ENCODE data around the gene PCNX1.

- TF ChIP-seq EP300 (IDR thresholded peaks at IDR 0.05) (no peak), CTCF (IDR thresholded peaks at IDR 0.05) (no peak), POLR2A (IDR thresholded peaks at IDR 0.05) (no peak), POLR2AphosphoS5 (IDR thresholded peaks at IDR 0.05) (no peak)
These were observed 105.6 kb downstream of the PCNX1 start for GRCh38 chr14:71012888-71013287.
